MCF 10A (cell line): ENCODE measurements around the gene CCL16. TPM values are rescaled to one million over a fixed set of nuclear protein-coding genes. Genes with fewer than 3 reads are reported as not detected.

Source experiments
- BruUV-seq: library from RNA; stranded (reverse); fragments of 400-500 nt; replicated peaks from 2 replicates; lab custom pipeline; 2021; lab: Mats Ljungman, UMichigan
- CTCF ChIA-PET: fragments of 300-600 bp; sonication (Branson Sonifier 250); formaldehyde crosslinking; extraction: SDS; loops from one replicate; lab custom pipeline; 2021; ENCODE audit warnings: antibody characterized with exemption, inconsistent platforms; lab: Yijun Ruan, JAX
- POLR2A ChIA-PET: fragments of 300-600, 350-650 bp; sonication (Branson Sonifier 250); formaldehyde crosslinking; extraction: SDS; loops from one replicate; lab custom pipeline; 2020; ENCODE audit warnings: antibody characterized with exemption, inconsistent platforms; lab: Yijun Ruan, JAX
- DNase-seq: peaks from one replicate; pipeline ENCODE4 v3.0.0-alpha.2; 2018; ENCODE audit not compliant: unreplicated experiment
- H3K27ac Mint-ChIP-seq: one replicate; pipeline ENCODE4 v1.8.0; 2022; ENCODE audit warnings: mild to moderate bottlenecking, low read depth, mixed read lengths; ENCODE audit not compliant: unreplicated experiment
- H3K27me3 Mint-ChIP-seq: one replicate; pipeline ENCODE4 v1.8.0; 2022; ENCODE audit warnings: mixed read lengths; ENCODE audit not compliant: insufficient read depth, unreplicated experiment
- H3K36me3 Mint-ChIP-seq: one replicate; pipeline ENCODE4 v1.8.0; 2022; ENCODE audit warnings: mild to moderate bottlenecking, moderate library complexity, mixed read lengths; ENCODE audit not compliant: insufficient read depth, unreplicated experiment
- H3K4me1 Mint-ChIP-seq: one replicate; pipeline ENCODE4 v1.8.0; 2022; ENCODE audit warnings: mixed read lengths; ENCODE audit not compliant: insufficient read depth, unreplicated experiment
- H3K4me3 Mint-ChIP-seq: one replicate; pipeline ENCODE4 v1.8.0; 2022; ENCODE audit warnings: mild to moderate bottlenecking, moderate library complexity, mixed read lengths; ENCODE audit not compliant: unreplicated experiment
- H3K9me3 Mint-ChIP-seq: one replicate; pipeline ENCODE4 v1.8.0; 2022; ENCODE audit warnings: mixed read lengths; ENCODE audit not compliant: unreplicated experiment
- intact Hi-C: fragments of 100-400 bp; cut with micrococcal nuclease; formaldehyde crosslinking; loops from 2 replicates; pipeline ENCODE4 v1.14.1; 2022
- total RNA-seq: library from RNA; stranded (reverse); gene quantifications from 2 replicates; pipeline ENCODE4 v1.2.3, GENCODE V29; 2022
- TF ChIP-seq, protein P1 (sequence below): fragments of 200-600 bp; IDR thresholded peaks from one replicate; pipeline ENCODE4 v1.8.0; 2022; ENCODE audit warnings: antibody characterized with exemption, mild to moderate bottlenecking; ENCODE audit not compliant: unreplicated experiment

CCL16 gene
- total RNA-seq, 1 experiment from 2014 or later, result not detected

GRCh38 chr17:35972945-35973332 lies 8.4 kb downstream of the CCL16 start:
- CTCF ChIA-PET, result interaction anchor here (0.6 to 9.9 kb wide), 4 partner anchors 31 to 511 kb away, joined by 3 to 284 read pairs (median 4); no protein-coding TSS in a partner anchor
- H3K9me3 Mint-ChIP-seq, result no peaks in the 10 kb centered on the region
- no peaks in the 10 kb centered on the region for H3K36me3 Mint-ChIP-seq
- H3K4me1 Mint-ChIP-seq, result peaks cover 7% of the 10 kb centered on the region
- POLR2A ChIA-PET, result interaction anchor here (0.6 to 1.0 kb wide), 5 partner anchors 18 to 504 kb away, joined by 3 to 4 read pairs (median 3); no protein-coding TSS in a partner anchor
- no peak for DNase-seq
- no peak overlapping the region for H3K27ac Mint-ChIP-seq
- TF ChIP-seq, protein P1, sequence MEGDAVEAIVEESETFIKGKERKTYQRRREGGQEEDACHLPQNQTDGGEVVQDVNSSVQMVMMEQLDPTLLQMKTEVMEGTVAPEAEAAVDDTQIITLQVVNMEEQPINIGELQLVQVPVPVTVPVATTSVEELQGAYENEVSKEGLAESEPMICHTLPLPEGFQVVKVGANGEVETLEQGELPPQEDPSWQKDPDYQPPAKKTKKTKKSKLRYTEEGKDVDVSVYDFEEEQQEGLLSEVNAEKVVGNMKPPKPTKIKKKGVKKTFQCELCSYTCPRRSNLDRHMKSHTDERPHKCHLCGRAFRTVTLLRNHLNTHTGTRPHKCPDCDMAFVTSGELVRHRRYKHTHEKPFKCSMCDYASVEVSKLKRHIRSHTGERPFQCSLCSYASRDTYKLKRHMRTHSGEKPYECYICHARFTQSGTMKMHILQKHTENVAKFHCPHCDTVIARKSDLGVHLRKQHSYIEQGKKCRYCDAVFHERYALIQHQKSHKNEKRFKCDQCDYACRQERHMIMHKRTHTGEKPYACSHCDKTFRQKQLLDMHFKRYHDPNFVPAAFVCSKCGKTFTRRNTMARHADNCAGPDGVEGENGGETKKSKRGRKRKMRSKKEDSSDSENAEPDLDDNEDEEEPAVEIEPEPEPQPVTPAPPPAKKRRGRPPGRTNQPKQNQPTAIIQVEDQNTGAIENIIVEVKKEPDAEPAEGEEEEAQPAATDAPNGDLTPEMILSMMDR, result no peak
- BruUV-seq, result no TSS peak
- H3K27me3 Mint-ChIP-seq, result no peaks in the 10 kb centered on the region
- intact Hi-C loops, result no loop called here
- no peak overlapping the region for H3K4me3 Mint-ChIP-seq

DNA sequence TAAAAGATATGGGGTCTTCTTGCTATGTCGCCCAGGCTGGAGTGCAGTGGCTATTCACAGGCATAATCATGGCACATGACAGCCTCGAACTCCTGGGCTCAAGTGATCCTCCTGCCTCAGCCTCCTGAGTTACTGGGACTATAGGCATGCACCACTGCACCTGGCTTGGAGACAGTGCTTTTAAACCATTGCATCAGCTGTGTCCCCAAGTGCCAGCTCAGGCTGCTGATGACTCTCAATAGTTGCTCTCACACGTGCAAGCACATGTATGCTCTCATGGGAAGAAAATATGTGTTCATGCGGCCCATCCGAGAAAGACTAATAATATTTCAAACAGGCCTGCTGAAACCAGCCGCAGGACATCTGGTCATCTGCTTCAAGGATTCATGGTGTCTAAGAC lies 8.8 kb downstream of the CCL16 start:
- intact Hi-C loops, result no loop called here
- no peaks in the 10 kb centered on the region for H3K9me3 Mint-ChIP-seq
- H3K36me3 Mint-ChIP-seq, result no peaks in the 10 kb centered on the region
- no TSS peak for BruUV-seq
- H3K27me3 Mint-ChIP-seq, result no peaks in the 10 kb centered on the region
- H3K27ac Mint-ChIP-seq, result no peak overlapping the region
- no peak for DNase-seq
- TF ChIP-seq, protein P1, result no peak
- H3K4me1 Mint-ChIP-seq, result peaks cover 7% of the 10 kb centered on the region
- ChIA-PET CTCF (interaction anchor here (0.6 to 9.9 kb wide), 2 partner anchors 31 to 175 kb away, joined by 4 to 284 read pairs; no protein-coding TSS in a partner anchor), POLR2A (interaction anchor here (0.7 to 1.0 kb wide), 2 partner anchors 175 to 176 kb away, joined by 3 read pairs; no protein-coding TSS in a partner anchor)
- H3K4me3 Mint-ChIP-seq, result no peak overlapping the region

DNA sequence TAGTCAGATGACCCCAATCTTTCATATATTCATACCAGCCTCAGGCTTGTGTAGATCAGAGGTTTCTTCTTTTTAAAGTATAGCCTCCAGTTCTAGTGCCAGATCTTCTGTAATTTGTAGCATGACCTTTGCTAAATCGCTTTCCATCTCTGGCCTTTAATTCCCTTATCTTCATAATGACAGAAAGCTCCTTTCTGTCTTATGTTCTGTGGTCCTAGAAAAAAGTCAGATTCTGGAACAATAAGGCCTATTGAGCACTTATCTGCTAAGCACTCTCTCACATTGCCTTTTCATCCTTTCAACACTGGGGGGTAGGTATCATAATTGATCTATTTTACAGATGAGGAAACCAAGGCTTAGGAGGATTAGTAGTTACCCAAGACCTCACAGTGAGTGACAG lies 9.2 kb downstream of the CCL16 start:
- H3K36me3 Mint-ChIP-seq, result no peaks in the 10 kb centered on the region
- CTCF ChIA-PET, result interaction anchor here (1.1 to 9.9 kb wide), 2 partner anchors 175 to 504 kb away, joined by 3 to 284 read pairs; no protein-coding TSS in a partner anchor
- intact Hi-C loops, result no loop called here
- no peak for DNase-seq
- no peak overlapping the region for H3K4me3 Mint-ChIP-seq
- H3K9me3 Mint-ChIP-seq, result no peaks in the 10 kb centered on the region
- no peak overlapping the region for H3K27ac Mint-ChIP-seq
- TF ChIP-seq, protein P1, result no peak
- H3K27me3 Mint-ChIP-seq, result no peaks in the 10 kb centered on the region
- no TSS peak for BruUV-seq
- peaks cover 7% of the 10 kb centered on the region for H3K4me1 Mint-ChIP-seq
- POLR2A ChIA-PET, result no interaction called here

DNA sequence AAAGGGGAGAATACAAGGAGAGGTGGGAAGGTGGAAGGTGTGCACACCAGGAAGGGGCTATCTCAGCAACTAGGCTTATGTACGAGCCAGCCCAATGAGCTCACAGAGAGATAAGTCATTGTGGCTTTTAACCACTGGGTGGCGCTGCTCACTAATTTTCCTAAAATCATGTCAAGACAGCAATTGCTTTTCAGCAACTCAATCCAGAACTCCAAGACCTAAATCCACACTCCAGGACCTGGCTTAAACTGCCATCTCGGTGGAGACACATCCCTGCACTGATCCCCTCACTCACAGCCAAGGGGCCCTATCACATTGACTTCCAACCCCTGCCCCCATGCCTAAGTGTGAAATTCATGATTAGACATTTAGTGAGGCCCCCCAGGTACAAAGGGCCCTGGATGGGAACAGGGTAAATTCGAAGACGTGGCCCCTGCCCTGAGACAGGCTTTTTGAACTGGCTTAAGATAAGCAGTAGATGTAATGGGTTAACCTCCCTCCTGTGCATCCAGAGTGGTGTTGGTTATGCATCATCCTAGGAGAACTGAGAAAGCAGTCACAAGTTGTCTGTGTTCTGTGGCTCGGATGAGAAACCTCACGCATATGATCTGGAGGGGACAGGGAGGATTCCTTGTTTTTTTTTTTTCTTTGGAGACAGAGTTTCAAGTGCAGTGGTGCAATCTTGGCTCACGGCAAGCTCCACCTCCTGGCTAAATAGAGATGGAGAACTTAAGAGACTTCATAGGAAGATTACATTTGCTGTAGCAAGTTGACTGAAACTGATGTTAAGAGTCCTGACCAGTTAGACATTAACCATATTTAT lies 11.5 kb downstream of the CCL16 start:
- DNase-seq, result peak; percentile 79
- Mint-ChIP-seq H3K4me1 (peaks cover 7% of the 10 kb centered on the region), H3K9me3 (no peaks in the 10 kb centered on the region), H3K27ac (no peak overlapping the region), H3K27me3 (peaks cover 13% of the 10 kb centered on the region), H3K4me3 (no peak overlapping the region), H3K36me3 (no peaks in the 10 kb centered on the region)
- POLR2A ChIA-PET, result interaction anchor here (0.5 to 1.2 kb wide), 5 partner anchors 177 to 574 kb away, joined by 3 to 4 read pairs (median 3); no protein-coding TSS in a partner anchor
- BruUV-seq, result no TSS peak
- intact Hi-C loops, result loop anchor here (1.0 kb wide), 1 partner anchor 180 kb away; no protein-coding TSS in a partner anchor
- TF ChIP-seq, protein P1, result peak; percentile 87
- CTCF ChIA-PET, result interaction anchor here (0.6 to 9.9 kb wide), 36 partner anchors 8 to 621 kb away, joined by 3 to 284 read pairs (median 4); partner anchors contain the start of gene CCL16
